IMR-90 (cell line): Measurements from ENCODE around the gene NDUFS2.

Experiments
- FOS ChIP-seq: fragments of 150-350 bp; IDR thresholded peaks from 2 replicates; pipeline ENCODE4 v1.6.1; 2016; ENCODE audit warnings: low read depth, low read length
- MAFK ChIP-seq: IDR thresholded peaks from 2 replicates; pipeline ENCODE4 v1.6.1; 2012; ENCODE audit warnings: low read depth, low read length, improper control_type of control experiment
- MAZ ChIP-seq: IDR thresholded peaks from 2 replicates; pipeline ENCODE4 v1.6.1; 2012; ENCODE audit warnings: low read depth, mild to moderate bottlenecking, low read length, improper control_type of control experiment, moderate library complexity, borderline replicate concordance
- MXI1 ChIP-seq: IDR thresholded peaks from 2 replicates; pipeline ENCODE4 v1.6.1; 2012; ENCODE audit warnings: low read depth, mild to moderate bottlenecking, low read length, moderate library complexity, borderline replicate concordance
- POLR2A ChIP-seq: IDR thresholded peaks from 2 replicates; pipeline ENCODE4 v1.6.1; 2012; ENCODE audit warnings: mild to moderate bottlenecking, low read depth, low read length
- RAD21 ChIP-seq: IDR thresholded peaks from 2 replicates; pipeline ENCODE4 v1.6.1; 2012; ENCODE audit warnings: low read length, improper control_type of control experiment
- TF ChIP-seq, protein P1 (sequence below): conservative IDR thresholded peaks from 2 replicates; pipeline ENCODE4 v1.5.1; 2012; ENCODE audit warnings: mild to moderate bottlenecking, low read depth, low read length, improper control_type of control experiment
- TF ChIP-seq, protein P2 (sequence below): fragments of 150-350 bp; IDR thresholded peaks from 2 replicates; pipeline ENCODE4 v1.6.1; 2017; ENCODE audit warnings: mild to moderate bottlenecking, antibody characterized with exemption, low read length, low read depth

DNA sequence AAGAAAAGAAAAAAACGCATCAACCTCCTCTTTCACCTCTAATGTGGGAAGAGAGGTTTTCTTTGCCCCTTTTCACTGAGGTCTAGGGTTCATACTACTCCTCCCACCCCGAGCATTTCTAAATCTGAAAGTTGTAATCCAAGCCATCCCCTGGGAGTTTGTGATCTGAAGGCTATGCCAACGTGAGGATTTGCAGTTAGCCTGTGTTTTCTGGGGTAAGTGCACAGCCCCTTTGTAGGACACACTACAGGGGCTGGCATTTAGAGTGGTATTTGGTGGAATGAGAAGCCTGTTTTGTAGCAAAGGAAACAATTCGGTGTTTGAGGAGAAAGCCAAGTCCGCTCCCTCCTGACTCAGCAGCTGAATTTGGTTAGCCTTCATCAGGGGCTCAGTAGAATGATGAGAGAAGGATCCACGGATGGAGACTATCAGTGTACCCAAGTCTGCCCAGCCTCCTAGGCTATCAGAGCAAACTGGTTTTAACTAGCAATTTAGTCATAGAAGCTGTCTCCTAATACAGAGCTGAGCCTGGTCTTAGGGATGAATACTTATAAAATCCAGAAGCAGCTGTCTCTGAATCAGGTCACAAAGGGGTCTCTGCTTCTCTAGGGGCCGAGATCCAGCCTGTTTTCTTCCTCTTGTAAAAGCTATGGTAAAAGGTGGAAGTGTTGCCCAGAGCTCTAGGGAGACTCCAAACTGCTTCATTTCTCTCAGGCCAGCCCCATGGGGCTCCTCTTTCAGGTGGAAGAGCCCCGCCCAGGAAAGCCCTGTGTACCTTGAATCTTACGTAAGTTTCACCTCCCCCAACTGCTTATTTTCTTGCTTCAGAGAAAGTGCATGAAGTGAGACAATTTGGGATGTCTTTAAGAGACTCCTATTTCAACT lies 58.5 kb downstream of the NDUFS2 start:
- TF ChIP-seq, protein P1, sequence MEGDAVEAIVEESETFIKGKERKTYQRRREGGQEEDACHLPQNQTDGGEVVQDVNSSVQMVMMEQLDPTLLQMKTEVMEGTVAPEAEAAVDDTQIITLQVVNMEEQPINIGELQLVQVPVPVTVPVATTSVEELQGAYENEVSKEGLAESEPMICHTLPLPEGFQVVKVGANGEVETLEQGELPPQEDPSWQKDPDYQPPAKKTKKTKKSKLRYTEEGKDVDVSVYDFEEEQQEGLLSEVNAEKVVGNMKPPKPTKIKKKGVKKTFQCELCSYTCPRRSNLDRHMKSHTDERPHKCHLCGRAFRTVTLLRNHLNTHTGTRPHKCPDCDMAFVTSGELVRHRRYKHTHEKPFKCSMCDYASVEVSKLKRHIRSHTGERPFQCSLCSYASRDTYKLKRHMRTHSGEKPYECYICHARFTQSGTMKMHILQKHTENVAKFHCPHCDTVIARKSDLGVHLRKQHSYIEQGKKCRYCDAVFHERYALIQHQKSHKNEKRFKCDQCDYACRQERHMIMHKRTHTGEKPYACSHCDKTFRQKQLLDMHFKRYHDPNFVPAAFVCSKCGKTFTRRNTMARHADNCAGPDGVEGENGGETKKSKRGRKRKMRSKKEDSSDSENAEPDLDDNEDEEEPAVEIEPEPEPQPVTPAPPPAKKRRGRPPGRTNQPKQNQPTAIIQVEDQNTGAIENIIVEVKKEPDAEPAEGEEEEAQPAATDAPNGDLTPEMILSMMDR, result no peak
- no peak for TF ChIP-seq POLR2A
- TF ChIP-seq MAZ, result no peak
- TF ChIP-seq MAFK, result no peak
- TF ChIP-seq, protein P2, sequence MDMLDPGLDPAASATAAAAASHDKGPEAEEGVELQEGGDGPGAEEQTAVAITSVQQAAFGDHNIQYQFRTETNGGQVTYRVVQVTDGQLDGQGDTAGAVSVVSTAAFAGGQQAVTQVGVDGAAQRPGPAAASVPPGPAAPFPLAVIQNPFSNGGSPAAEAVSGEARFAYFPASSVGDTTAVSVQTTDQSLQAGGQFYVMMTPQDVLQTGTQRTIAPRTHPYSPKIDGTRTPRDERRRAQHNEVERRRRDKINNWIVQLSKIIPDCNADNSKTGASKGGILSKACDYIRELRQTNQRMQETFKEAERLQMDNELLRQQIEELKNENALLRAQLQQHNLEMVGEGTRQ, result no peak
- TF ChIP-seq RAD21, result no peak
- TF ChIP-seq MXI1, result no peak
- TF ChIP-seq FOS, result no peak
